Sigmoid colon (tissue), 4 donors: Measurements from ENCODE around the gene TMEM33.

ENCODE experiments used
- EP300 ChIP-seq, 4 donors: sonication (generic); formaldehyde crosslinking; IDR thresholded peaks; one replicate each; pipeline ENCODE4 v1.6.1; 2017; ENCODE audit warnings: antibody characterized with exemption in 4 of 4
- POLR2A ChIP-seq, 2 donors: fragments of 450-650 bp; IDR thresholded peaks; one replicate each; pipeline ENCODE4 v1.6.1; 2016; ENCODE audit warnings: antibody characterized with exemption in 2 of 2, mild to moderate bottlenecking in 2 of 2, moderate library complexity in 2 of 2
- TF ChIP-seq, protein P1 (sequence below), 4 experiments: fragments of 450-650 bp in 3 of 4; fragments of 200-600 bp in 1 of 4; IDR thresholded peaks; one replicate each; pipeline ENCODE4 v1.5.1; 2016 to 2019; ENCODE audit warnings: antibody characterized with exemption in 4 of 4, mild to moderate bottlenecking in 3 of 4, moderate library complexity in 2 of 4

DNA sequence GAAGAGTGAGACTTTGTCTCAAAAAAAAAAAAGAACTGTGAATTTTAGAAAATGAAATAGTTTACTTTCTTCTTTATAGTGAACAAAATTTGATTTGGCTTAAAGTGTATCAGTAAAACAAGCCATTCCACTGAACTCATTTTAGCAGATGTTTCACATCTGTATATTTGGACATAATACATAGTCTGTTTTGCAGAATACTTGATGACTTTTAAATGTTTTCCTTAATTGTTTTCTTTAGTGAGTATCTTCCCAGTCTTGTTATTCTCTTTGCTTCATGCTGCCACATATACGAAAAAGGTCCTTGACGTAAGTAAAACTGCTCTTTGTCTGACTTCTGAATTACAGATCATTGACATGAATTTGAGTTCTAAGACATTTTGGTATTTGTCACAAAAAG lies 8.3 kb downstream of the TMEM33 start:
- TF ChIP-seq, protein P1, sequence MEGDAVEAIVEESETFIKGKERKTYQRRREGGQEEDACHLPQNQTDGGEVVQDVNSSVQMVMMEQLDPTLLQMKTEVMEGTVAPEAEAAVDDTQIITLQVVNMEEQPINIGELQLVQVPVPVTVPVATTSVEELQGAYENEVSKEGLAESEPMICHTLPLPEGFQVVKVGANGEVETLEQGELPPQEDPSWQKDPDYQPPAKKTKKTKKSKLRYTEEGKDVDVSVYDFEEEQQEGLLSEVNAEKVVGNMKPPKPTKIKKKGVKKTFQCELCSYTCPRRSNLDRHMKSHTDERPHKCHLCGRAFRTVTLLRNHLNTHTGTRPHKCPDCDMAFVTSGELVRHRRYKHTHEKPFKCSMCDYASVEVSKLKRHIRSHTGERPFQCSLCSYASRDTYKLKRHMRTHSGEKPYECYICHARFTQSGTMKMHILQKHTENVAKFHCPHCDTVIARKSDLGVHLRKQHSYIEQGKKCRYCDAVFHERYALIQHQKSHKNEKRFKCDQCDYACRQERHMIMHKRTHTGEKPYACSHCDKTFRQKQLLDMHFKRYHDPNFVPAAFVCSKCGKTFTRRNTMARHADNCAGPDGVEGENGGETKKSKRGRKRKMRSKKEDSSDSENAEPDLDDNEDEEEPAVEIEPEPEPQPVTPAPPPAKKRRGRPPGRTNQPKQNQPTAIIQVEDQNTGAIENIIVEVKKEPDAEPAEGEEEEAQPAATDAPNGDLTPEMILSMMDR (IDR thresholded peaks at IDR 0.05), result no peak
- no peak for TF ChIP-seq POLR2A (IDR thresholded peaks at IDR 0.05)
- TF ChIP-seq EP300 (IDR thresholded peaks at IDR 0.05), result no peak
